ENCODE measurements around the gene UNC5C.

Gene UNC5C

DNA sequence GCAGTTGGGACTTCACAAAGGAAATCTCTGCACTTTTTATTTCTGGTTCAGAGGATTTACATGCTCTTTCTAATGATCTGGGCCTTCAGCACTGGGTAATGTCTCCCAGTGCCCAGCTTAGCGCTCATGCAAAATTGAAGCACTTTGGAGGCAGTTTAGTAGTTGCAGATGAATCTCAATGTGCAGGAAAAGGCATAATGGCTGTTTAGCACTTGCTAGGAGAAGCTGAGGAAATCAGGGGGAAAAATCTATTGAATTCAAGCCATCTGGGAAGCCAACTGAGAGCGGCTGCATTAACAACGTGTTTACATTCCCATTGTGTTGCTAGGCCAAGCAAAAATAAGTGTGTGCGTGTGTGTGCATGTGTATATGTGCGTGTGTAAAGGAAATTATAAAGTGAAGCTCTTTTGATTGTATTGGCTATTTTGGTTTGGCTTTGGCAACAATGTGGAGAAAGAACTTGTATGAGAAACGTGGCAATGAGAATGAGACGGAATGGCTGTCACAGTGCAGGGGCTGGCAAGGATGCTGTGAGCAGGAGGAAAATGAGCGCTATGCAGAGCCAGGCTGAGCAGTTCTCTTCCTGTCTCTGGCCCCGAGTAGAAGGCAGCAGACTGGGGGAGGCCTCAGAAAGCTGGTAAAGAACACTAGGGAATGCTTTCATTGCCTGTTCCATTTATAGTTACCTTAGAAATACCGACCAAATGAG lies 231.5 kb downstream of the UNC5C start:
- no peak for DNase-seq

DNA sequence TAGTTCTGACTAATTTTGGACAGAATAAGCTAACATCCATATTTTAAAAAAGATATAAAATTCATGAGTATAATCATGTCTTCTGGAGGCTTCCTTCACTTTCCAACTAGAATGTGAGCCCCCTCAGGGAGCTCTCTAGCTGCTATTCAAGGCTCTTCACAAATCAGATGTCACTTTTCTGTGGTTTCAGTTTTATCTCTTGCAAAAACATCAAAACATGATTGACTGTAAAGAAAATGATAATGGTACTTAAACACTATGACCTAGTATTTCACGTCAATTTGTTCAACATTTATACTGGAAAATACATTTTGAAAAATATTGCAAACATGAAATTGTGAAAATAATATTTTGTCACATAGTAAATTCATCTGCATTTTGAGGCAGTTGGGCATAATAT lies 234.2 kb downstream of the UNC5C start:
- no peak for DNase-seq

DNA sequence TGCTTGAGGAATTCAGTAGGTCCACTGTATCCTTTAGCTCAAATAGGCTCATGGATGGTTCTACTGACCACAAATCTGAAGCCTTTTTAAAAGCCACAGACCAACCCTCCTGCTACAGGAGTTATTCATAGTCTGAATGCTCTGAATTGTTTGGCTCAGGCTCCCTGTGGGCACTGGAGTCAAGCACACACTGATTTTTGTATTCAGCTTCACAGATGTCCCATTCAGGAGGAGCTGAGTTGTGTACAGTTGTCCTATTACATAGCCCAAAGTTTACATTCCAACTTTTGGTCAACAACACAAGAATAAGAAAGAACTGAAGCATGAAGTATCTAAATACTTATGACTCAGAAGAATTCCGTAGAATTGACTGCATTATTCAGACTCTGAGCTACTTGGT lies 243.9 kb downstream of the UNC5C start:
- no peak for DNase-seq

- no peak for DNase-seq
These were observed 248.5 kb downstream of the UNC5C start for GRCh38 chr4:95300304-95300703.

DNA sequence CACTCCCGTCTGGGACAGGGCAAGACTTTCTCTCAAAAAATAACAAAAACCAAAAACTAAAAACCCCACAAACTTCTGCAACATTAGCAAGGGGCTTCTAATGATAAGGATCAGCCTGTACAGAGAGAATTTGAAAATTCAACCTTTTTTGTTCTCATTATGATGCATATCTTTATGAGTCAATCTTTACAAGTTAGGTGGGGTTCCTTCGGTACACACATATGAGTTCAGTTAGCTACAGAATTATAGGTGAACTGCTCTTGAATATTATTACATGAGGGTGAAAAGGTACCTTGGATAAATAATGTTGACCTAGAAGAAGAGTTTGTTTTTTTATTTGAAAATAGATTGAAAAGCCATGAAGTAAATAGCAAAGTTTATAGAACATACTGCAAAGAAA lies 252.7 kb downstream of the UNC5C start:
- DNase-seq = no peak

DNA sequence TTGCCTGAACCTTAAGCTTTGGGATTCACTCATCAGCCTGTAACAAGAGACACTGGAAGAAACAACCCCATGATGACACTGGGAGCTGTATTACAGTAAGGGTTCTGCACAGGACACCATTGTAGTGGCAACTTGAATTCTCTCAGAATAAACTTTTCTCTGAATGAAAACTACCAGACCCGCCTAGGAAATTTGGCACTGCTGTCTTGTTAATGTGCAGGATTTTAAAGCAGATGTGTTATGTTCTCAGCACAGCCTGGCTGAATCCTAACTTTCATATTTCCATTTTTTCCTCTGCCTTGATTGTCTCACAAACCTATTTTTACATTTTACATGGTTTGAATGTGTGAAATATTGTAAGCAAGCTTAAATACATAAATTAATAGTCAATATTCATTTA lies 253.6 kb downstream of the UNC5C start:
- DNase-seq = no peak

- no peak for DNase-seq
These were observed 254.5 kb downstream of the UNC5C start for GRCh38 chr4:95294321-95294720.

DNA sequence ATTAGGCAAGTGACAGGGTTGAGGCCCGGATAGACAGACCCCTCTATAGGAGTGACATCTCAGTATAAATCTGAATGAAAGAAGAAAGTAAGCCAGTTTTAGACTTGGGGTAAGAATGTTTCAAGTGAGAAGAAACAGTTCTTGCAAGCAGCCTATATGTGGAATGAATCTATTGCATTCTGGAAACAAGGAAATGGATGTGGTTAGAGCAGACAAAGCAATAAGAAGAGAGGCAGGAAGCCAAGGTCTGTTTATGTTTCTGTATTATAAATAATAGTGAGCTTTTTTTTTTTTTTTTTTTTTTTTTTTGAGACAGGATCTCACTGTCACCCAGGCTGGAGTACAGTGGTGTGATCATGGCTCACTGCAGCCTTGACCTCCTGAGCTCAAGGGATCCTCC lies 255.8 kb downstream of the UNC5C start:
- no peak for DNase-seq

DNA sequence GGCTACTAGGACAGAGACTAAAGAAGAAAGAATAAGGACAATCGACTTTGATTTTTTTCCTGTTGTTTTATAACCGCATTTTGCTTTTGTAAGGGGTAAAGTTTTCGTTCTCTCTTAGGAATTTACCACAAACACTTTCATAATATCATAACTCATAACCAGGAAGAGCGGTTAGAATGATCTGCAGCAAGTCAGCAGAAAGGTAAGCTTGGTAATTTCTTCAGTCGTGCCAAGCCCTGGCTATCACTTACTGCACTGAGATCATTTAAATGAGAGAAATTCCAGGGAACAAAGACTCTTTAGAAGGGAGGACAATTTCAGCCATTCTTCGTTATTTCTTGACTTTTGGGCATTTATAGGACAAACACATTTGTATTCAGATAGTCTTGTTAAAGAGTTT lies 258.1 kb downstream of the UNC5C start:
- no peak for DNase-seq

GRCh38 chr4:95289028-95289634 lies 259.6 kb downstream of the UNC5C start:
- no peak for DNase-seq

GRCh38 chr4:95288552-95288951 lies 260.2 kb downstream of the UNC5C start:
- no peak for DNase-seq

GRCh38 chr4:95285797-95286196 lies 263.0 kb downstream of the UNC5C start:
- DNase-seq = no peak

DNA sequence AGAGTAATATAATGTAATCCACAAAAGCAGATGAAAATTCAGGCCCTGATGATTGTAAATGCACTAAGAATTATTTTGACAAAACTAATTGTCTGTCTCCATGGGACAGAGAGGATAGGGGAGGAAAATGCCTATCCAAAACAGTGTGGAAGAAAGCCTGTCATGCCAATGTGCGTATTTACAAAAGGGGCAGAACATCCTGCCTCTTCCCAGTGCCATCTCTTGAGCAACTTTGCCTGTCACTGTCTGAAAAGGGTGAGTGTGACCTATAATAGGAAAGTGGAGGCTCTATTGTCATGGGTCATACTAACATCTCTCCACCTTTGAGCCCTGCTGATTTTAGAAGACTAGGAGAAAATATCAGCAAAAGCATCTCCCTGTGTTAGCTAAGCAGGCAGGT lies 264.1 kb downstream of the UNC5C start:
- no peak for DNase-seq

DNA sequence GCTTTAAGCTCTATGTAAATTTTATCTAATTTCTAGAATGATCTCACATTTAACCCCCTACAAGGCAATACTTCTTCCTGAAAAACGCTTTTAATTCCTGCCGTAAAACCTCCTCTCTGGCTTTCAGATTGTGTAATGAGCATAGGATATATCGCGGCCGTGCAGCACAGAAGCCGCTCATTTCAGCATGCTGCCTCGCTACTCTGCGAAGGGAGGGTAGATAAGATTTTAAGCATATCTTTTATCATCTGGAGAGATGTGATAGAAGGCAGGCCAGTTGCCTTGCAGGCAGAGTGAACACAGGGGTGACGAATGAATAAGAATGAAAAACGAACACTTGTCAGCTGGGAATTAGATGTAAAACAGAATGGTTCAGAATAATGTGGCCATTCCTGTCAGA lies 265.5 kb downstream of the UNC5C start:
- DNase-seq = no peak

DNA sequence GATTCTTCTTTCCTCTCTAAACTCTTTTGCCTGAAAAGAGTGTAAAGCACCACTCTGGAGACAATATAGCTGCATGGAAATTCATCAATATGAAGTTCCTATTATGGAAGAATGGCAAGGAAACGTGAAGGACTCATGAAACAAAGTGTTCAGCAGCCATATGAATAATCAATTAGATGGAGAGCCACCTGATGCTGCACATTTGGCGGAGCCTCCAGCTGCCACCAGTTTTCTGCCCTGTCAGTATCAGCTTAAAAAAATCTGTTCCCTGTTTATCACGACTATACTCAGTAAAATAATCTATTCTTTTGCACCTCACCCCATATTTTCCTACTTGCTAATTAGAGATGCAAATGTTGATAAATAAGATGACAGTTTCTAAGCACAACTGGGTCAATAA lies 276.0 kb downstream of the UNC5C start:
- DNase-seq = no peak

GRCh38 chr4:95272036-95272435 lies 276.7 kb downstream of the UNC5C start:
- DNase-seq = no peak

GRCh38 chr4:95268819-95269565 lies 279.8 kb downstream of the UNC5C start:
- DNase-seq = no peak

GRCh38 chr4:95267081-95267480 lies 281.7 kb downstream of the UNC5C start:
- DNase-seq = no peak

DNA sequence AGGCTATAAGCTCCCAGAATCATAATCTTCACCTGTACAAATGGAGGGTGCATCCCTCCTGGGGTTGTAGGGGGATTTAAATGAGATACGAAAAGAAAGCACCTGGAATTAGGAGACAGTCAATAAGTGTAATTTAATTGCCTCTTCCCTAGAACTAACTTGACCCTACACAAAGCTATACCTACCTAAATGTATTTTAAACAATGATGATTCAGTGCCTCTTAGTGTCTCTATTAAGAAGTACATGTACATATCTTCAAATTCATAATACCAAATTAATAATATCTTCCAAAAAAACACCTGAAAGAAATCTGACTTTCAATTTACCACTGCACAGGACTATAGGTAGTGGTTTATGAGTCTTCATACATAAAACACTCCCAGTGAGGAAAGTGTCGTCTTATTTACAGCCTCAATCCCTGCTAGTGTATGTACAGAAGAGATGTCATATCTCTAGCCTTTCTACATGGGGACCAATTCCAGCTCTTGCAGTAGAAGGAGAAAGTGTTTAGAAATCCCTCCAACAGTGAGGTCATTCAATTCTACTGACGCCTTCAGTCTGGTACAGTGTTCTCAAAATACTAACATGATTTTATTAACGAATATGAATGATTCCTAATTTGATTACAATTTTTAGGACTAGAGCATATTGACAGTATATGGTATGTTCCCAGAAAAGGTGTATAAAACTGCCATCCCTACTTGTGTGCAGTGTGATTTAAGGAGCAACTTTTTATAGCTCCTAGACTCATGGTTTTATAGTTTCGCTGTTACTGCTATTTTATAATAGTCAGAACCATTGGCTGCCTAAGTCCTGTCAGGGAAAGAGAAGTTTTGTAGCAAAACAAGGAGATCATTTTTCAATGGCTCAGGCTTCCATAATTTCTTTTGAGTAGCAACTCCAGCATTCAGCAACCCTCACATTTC lies 282.7 kb downstream of the UNC5C start:
- no peak for DNase-seq

DNA sequence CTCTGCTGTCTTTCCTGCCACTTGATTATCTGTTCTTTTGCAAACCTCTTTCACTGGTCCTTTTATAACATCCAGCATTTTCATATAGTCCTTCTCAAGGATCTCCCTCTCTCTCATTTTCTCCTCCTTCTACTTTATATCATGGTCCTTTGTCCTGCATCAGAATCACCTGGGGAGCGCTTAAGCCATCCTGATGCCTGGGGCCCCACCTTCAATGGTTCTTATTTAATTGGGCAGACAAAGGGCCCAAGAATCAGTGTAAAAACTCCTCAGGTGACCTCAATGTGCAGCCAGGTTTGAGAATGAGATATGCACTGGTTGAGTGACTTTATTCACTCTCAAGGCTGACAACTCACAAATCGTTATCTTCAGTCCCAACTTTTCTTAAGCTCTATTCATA lies 283.9 kb downstream of the UNC5C start:
- no peak for DNase-seq

DNA sequence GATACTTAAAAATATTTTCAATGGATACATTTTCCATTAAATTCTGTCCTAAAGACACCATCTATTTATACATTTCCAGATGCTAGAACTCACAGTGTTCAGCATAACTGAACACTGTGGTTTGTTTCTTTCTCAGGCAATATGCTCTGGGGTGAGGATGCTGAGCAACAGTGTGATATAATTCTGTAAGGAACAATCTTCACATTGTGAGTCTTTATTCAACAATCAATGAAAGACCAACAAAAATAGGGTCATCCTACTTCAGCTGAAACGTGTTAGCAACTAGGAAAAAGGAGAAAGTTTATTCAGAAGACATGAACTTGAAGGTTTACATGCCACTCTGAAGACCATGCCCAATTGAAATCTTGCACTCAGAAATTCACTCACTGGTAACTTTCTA lies 284.8 kb downstream of the UNC5C start:
- DNase-seq = no peak

DNA sequence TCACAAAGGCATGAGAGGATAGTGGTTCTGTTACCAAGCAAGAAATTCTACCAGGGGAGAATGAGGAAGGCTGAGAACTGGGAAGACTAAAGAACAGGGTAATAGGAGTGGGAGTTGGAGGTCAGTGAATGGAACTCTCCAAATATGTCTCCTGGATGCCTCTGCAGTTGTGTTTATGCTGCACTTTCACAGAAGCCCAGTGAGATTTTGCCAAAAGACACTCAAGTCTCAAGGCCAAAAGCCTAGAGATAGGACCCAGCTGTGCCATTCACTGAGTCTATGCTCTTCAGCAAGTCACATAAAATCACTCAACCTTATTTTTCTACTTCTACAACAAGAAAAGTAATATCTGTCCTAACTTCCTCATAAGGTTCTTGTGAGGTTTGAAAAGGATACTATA lies 285.4 kb downstream of the UNC5C start:
- no peak for DNase-seq

- no peak for DNase-seq
These were observed 292.5 kb downstream of the UNC5C start for GRCh38 chr4:95256108-95256835.

Data from DMS153 (cell line).